Pancreas (tissue), 10 donors: ENCODE data around the gene ANKRD2. TPM values are rescaled to one million over a fixed set of nuclear protein-coding genes. Genes with fewer than 3 reads are reported as not detected.

Experiments used
- ATAC-seq, 4 donors: fragments of 200-7000 bp; cut with Tn5 transposase; one replicate each; pipeline versions ENCODE4 v1.8.0 to v1.9.1; 2020; ENCODE audit warnings: mild to moderate bottlenecking in 4 of 4, moderate library complexity in 4 of 4
- DNase-seq, 6 donors: peaks; one replicate each; pipeline ENCODE4 v3.0.0-alpha.2; 2020
- FAIRE-seq: peaks from 2 replicates; lab custom pipeline; 2012; peaks lifted over from hg19 to GRCh38; lab: Jason Lieb, UNC
- H3K27ac ChIP-seq, 4 donors: fragments of 200-600 bp; sonication (generic); 1 replicate in 3 of 4; 2 replicates in 1 of 4; pipeline versions ENCODE4 v1.5.0 to v1.8.0; 2020
- H3K27me3 ChIP-seq, 4 donors: fragments of 200-600 bp; one replicate each; pipeline ENCODE4 v1.8.0; 2021
- H3K36me3 ChIP-seq, 3 donors: fragments of 200-600 bp; sonication (generic) in 1 of 3; one replicate each; pipeline versions ENCODE4 v1.5.0 to v1.8.0; 2020 to 2021
- H3K4me1 ChIP-seq, 3 donors: fragments of 200-600 bp; one replicate each; pipeline ENCODE4 v1.8.0; 2021
- H3K4me3 ChIP-seq, 4 donors: fragments of 200-600 bp; sonication (generic) in 2 of 4; one replicate each; pipeline versions ENCODE4 v1.5.0 to v1.8.0; 2020 to 2021
- H3K9me3 ChIP-seq, 4 donors: fragments of 200-600 bp; one replicate each; pipeline ENCODE4 v1.8.0; 2021
- WGBS, 2 donors: extraction: QIAGEN DNeasy Blood & Tissue Kit; methylation state at CpG; one replicate each; pipeline ENCODE4 v1.1.7; 2013; 5-methylcytosine and 5-hydroxymethylcytosine counted together
- intact Hi-C, 3 donors: fragments of 100-400 bp; cut with DNase I; formaldehyde crosslinking; loops; one replicate each; pipeline versions ENCODE4 v1.11.1 to v1.14.2; 2022
- polyA plus RNA-seq, 2 donors: library from polyadenylated mRNA; stranded (reverse); fragments of 200-250 nt; gene quantifications; one replicate each; pipeline ENCODE4 v1.2.3, GENCODE V29; 2013
- total RNA-seq, 6 donors: library from RNA; stranded (reverse); fragmentation: NEBNext Ultra II Directional in 4 of 6; extraction: Animal tissue kit (Norgen Biotek cat#: 25700) in 4 of 6; gene quantifications; one replicate each; pipeline versions ENCODE4 v1.2.1 to v1.2.4, GENCODE V29; 2021 to 2023
- TF ChIP-seq, protein P1 (sequence below), 4 donors: fragments of 200-600 bp; sonication (generic) in 3 of 4; IDR thresholded peaks; one replicate each; pipeline versions ENCODE4 v1.5.0 to v1.8.0; 2021; ENCODE audit warnings: antibody characterized with exemption in 4 of 4
- donor health status: healthy with polysubstance abuse.
- donor health status: DM: no; HTN: no; CAD: no; lungs with moderate emphysema.
- donor health status: DM: no; HTN: no; CAD: no.
- donor health status: control.
- donor health status: control.
- donor health status: Bipolar disorder and iron deficiency.
- donor health status: DM: yes; HTN: yes; CAD: no.
- donor health status: DM: no; HTN: no; CAD: no.
- donor health status: DM: no; HTN: no; CAD: no.
- donor health status: DM: yes; HTN: yes; CAD: no.

The ANKRD2 gene
- total and polyA plus RNA-seq, 8 donors = 0.12 to 1.6 (median 0.39) TPM

DNA sequence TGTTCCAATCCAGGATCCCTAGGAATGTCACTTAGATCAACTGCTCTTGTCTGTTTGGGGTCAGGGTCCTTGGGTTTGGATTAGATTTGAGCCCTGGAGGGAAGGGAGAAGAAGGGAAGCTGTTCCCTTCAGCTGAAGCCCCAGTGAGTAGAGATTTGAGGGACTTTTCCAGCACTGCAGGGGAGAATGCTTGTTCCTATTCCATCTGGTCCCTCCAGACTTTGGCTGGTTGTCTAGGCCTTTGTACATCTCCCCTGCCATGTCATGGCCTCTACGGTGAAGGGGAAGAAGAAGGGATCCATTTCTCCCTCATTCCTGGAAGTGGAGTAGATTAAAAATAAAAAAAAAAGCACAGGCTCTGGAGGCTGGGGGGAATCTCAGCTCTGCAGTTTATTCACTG is 28.0 kb downstream of the ANKRD2 start:
- TF ChIP-seq, protein P1, sequence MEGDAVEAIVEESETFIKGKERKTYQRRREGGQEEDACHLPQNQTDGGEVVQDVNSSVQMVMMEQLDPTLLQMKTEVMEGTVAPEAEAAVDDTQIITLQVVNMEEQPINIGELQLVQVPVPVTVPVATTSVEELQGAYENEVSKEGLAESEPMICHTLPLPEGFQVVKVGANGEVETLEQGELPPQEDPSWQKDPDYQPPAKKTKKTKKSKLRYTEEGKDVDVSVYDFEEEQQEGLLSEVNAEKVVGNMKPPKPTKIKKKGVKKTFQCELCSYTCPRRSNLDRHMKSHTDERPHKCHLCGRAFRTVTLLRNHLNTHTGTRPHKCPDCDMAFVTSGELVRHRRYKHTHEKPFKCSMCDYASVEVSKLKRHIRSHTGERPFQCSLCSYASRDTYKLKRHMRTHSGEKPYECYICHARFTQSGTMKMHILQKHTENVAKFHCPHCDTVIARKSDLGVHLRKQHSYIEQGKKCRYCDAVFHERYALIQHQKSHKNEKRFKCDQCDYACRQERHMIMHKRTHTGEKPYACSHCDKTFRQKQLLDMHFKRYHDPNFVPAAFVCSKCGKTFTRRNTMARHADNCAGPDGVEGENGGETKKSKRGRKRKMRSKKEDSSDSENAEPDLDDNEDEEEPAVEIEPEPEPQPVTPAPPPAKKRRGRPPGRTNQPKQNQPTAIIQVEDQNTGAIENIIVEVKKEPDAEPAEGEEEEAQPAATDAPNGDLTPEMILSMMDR (IDR thresholded peaks at IDR 0.05) = no peak
- WGBS, 2 donors = 88 to 92% methylated on average over 1 of the region's 1 CpG
- no peaks in the 10 kb centered on the region for H3K27me3 ChIP-seq
- intact Hi-C loops = no loop called here
- H3K4me1 ChIP-seq = peaks cover 0 to 3% (median 0%) of the 10 kb centered on the region in 3 donors
- no peak for ATAC-seq
- no peak for FAIRE-seq
- DNase-seq = no peak
- H3K27ac ChIP-seq = no peak overlapping the region
- no peaks in the 10 kb centered on the region for H3K9me3 ChIP-seq
- H3K36me3 ChIP-seq = no peaks in the 10 kb centered on the region
- no peak overlapping the region for H3K4me3 ChIP-seq

DNA sequence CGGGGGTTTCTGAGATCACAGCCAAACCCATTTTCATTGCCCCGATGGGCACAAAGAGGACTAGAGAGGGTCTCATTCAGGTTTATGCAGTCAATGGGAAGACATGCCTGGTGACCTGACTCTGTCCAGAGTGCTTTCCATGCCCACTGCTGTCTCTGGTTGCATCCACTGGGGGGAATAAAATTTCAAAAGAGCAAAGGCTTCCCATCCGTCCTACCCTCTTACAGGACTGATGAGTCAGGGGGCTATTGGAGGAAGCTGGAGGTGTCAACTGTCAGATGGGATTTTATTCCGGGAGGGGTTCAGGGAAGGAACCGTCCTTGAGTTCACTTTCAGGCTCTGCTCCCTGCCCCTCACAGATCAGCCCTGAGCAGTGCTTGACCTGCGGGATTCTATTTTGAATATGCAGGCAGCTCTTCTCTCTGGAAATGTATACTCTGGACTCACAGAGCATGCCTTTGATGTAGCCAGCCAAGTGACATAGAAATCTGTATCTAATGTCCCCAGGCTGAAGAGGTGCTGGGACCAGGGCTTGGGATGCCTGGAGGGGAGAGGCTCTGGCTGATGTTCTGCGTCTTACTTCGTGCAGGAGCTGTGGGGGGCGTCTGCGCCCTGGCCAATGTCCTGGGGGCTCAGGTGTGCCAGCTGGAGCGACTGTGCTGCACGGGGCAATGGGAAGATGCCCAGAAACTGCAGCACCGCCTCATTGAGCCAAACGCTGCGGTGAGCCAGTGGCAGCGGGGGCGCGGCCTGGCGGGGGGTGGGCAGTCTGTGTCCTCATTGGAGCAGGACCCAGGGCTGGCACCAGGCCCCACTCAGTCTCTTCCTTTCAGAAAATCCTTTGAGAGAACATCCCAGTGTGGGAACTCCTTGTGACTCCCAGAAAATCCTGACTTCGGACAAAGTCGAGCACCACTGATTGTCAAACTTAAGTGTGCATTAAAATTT is 29.0 kb downstream of the ANKRD2 start:
- 80 to 86% methylated on average over 21 of the region's 21 CpGs for WGBS, 2 donors
- no peak overlapping the region for H3K27ac ChIP-seq
- no peaks in the 10 kb centered on the region for H3K9me3 ChIP-seq
- no peak for FAIRE-seq
- DNase-seq = no peak
- TF ChIP-seq, protein P1 (IDR thresholded peaks at IDR 0.05) = no peak
- no peak overlapping the region for H3K4me3 ChIP-seq
- H3K36me3 ChIP-seq = no peaks in the 10 kb centered on the region
- no peak for ATAC-seq
- H3K27me3 ChIP-seq = no peaks in the 10 kb centered on the region
- intact Hi-C loops = no loop called here
- peaks cover 0 to 3% (median 0%) of the 10 kb centered on the region in 3 donors for H3K4me1 ChIP-seq

DNA sequence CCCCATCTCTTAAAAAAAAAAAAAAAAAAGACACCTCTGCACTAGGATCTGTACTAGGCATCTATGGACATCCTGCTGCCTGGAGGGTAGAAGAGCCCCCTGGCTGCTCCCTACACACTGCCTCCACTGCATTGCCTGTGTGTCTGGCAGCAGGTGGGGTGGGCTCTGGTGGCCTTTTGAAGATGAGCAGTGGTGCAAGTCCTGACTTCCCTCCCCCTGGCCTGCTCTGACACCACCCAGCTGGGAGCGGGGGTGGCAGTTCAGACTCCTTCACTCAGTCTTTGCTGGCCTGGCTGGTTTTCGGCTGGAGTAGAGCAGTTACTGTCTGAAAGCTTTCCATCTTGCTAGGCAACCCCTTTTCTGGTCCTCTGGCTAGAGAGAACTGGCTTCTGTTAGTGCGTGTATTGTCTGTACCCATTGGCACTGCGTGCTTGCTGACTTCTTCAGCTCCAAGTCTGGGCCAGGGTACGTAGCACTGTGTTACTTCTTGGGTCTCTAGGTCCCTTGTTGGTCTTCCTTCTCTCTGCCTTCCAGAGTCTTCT is 34.6 kb downstream of the ANKRD2 start:
- no peaks in the 10 kb centered on the region for H3K4me1 ChIP-seq
- DNase-seq (no peak), ATAC-seq (no peak), FAIRE-seq (no peak)
- no peaks in the 10 kb centered on the region for H3K9me3 ChIP-seq
- no peaks in the 10 kb centered on the region for H3K27me3 ChIP-seq
- WGBS, 2 donors = 95 to 97% methylated on average over 5 of the region's 5 CpGs
- H3K36me3 ChIP-seq = no peaks in the 10 kb centered on the region
- H3K4me3 ChIP-seq = no peak overlapping the region
- intact Hi-C loops = no loop called here
- TF ChIP-seq, protein P1 (IDR thresholded peaks at IDR 0.05) = no peak
- no peak overlapping the region for H3K27ac ChIP-seq

- Histone ChIP-seq H3K9me3 (no peaks in the 10 kb centered on the region), H3K27me3 (no peaks in the 10 kb centered on the region), H3K4me1 (no peaks in the 10 kb centered on the region), H3K36me3 (no peaks in the 10 kb centered on the region), H3K27ac (no peak overlapping the region), H3K4me3 (no peak overlapping the region)
- TF ChIP-seq, protein P1 (IDR thresholded peaks at IDR 0.05) = no peak
- DNase-seq (no peak), ATAC-seq (no peak), FAIRE-seq (no peak)
- intact Hi-C loops = no loop called here
- 83 to 84% methylated on average over 13 of the region's 13 CpGs for WGBS, 2 donors
Observed at GRCh38 chr10:97608991-97609561, 36.5 kb downstream of the ANKRD2 start.
